Activated CD4-positive, alpha-beta T cell treated with anti-CD3 and anti-CD28 coated beads, Interleukin-2, amount 10 ng/mL, durations not matched to agents 7 days and 5 days (primary cell): ENCODE measurements around the gene TMEM233. TPM values are rescaled to one million over a fixed set of nuclear protein-coding genes. Genes with fewer than 3 reads are reported as not detected.
"Not testable (repeated sequence)": the region's sequence is repeated elsewhere in the genome, so short reads cannot be mapped to it uniquely, and the experiment has no call there.

ENCODE experiments used
- CTCF ChIA-PET: fragments of 350-600 bp; sonication (Branson Sonifier 250); formaldehyde crosslinking; loops from one replicate; lab custom pipeline; 2021; ENCODE audit warnings: antibody characterized with exemption; lab: Charles Lee
- POLR2A ChIA-PET: fragments of 350-600 bp; sonication (Branson Sonifier 250); formaldehyde crosslinking; loops from one replicate; lab custom pipeline; 2021; ENCODE audit warnings: antibody characterized with exemption; lab: Charles Lee
- DNase-seq: peaks from one replicate; pipeline ENCODE4 v3.0.0-alpha.2; 2020
- H3K27ac Mint-ChIP-seq: one replicate; pipeline ENCODE4 v1.8.0; 2021; ENCODE audit warnings: mild to moderate bottlenecking, moderate library complexity, mixed read lengths
- H3K27me3 Mint-ChIP-seq: one replicate; pipeline ENCODE4 v1.8.0; 2021; ENCODE audit warnings: mixed read lengths
- H3K36me3 Mint-ChIP-seq: one replicate; pipeline ENCODE4 v1.8.0; 2021; ENCODE audit warnings: low read depth, mixed read lengths
- H3K4me1 Mint-ChIP-seq: one replicate; pipeline ENCODE4 v1.8.0; 2021; ENCODE audit warnings: mixed read lengths
- H3K4me3 Mint-ChIP-seq: one replicate; pipeline ENCODE4 v1.8.0; 2021; ENCODE audit warnings: mild to moderate bottlenecking, moderate library complexity, mixed read lengths
- H3K9me3 Mint-ChIP-seq: one replicate; pipeline ENCODE4 v1.8.0; 2021; ENCODE audit warnings: mixed read lengths
- total RNA-seq, 2 experiments: library from RNA; stranded (reverse); gene quantifications; one replicate each; pipeline ENCODE4 v1.2.3, GENCODE V29; 2021

The TMEM233 gene
- total RNA-seq, 2 experiments from 2014 or later = not detected

DNA sequence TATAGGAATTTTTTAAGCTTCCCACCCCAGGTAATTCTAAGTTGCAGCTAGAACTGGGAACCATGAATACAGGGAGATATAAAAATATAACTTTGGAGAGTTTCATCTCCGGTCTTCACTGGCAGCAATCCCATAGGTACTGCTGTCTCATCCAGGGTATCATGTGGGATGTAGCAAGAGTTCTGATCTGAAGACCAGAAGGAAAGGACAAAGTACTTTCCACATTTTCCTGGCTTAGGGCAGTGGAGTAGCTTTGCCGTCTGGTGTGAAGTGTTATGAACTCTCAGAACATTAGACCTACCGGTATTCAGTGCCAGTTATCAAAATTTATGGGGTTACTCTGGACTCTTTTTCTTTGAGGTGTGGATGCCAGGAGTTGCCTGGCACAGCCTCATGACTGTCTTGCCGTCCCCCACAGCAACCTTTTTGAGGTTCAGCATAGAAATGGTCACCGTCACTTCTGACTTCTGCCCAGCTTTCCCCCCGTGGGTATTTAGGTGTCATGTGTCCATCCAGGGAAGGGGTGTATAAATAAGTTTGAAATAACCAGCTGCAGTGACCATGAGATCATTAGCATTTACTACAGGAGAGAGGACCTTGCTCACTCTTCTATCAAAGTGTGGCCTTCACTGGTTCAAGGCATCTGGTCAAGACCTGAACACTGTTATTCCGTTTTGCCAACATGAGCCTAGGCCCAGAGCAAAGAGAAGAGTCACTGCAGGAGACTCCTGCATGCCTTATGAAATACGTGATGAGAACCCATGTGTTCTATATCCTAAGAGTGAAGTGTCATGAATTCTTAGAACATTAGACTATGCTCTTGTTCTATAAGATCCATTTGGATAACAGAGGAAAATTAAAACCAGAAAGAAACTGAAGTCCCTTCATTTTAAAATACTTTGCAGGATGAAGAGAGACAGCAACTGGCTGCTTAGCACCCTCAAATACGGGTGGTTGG is 22.2 kb downstream of the TMEM233 start:
- DNase-seq = no peak
- ChIA-PET POLR2A (no interaction called here), CTCF (interaction anchor here (0.6 kb wide), 2 partner anchors 14 to 34 kb away, joined by 3 read pairs; no protein-coding TSS in a partner anchor)
- H3K9me3 Mint-ChIP-seq = peaks cover 10% of the 10 kb centered on the region
- peaks cover 2% of the 10 kb centered on the region for H3K36me3 Mint-ChIP-seq
- H3K4me1 Mint-ChIP-seq = no peaks in the 10 kb centered on the region
- H3K27ac Mint-ChIP-seq = no peak overlapping the region
- no peak overlapping the region for H3K4me3 Mint-ChIP-seq
- H3K27me3 Mint-ChIP-seq = no peaks in the 10 kb centered on the region

DNA sequence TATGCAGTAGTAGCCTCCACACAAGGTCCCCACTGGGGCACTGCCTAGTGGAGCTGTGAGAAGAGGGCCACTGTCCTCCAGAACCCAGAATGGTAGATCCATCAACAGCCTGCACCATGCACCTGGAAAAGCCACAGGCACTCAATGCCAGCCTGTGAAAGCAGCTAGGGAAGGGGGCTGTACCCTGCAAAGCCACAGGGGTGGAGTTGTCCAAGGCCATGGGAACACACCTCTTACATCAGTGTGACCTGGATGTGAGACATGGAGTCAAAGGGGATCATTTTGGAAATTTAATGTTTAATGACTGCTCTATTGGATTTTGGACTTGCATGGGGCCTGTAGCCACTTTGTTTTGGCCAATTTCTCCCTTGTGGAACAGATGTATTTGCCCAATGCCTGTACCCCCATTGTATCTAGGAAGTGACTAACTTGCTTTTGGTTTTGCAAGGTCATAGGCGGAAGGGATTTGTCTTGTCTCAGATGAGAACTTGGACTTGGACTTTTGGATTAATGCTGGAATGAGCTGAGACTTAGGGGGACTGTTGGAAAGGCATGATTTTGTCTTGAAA is 24.8 kb downstream of the TMEM233 start:
- DNase-seq, H3K4me1 Mint-ChIP-seq, POLR2A ChIA-PET, H3K4me3 Mint-ChIP-seq, H3K27ac Mint-ChIP-seq, CTCF ChIA-PET, H3K27me3 Mint-ChIP-seq, H3K36me3 Mint-ChIP-seq: not testable (repeated sequence)
- H3K9me3 Mint-ChIP-seq = peaks cover 10% of the 10 kb centered on the region

GRCh38 chr12:119620490-119620889 is 26.9 kb downstream of the TMEM233 start:
- ChIA-PET CTCF (no interaction called here), POLR2A (no interaction called here)
- DNase-seq = no peak
- Mint-ChIP-seq H3K4me1 (peaks cover 2% of the 10 kb centered on the region), H3K4me3 (no peak overlapping the region), H3K27ac (no peak overlapping the region), H3K36me3 (peaks cover 2% of the 10 kb centered on the region), H3K27me3 (peaks cover 11% of the 10 kb centered on the region), H3K9me3 (peaks cover 10% of the 10 kb centered on the region)

DNA sequence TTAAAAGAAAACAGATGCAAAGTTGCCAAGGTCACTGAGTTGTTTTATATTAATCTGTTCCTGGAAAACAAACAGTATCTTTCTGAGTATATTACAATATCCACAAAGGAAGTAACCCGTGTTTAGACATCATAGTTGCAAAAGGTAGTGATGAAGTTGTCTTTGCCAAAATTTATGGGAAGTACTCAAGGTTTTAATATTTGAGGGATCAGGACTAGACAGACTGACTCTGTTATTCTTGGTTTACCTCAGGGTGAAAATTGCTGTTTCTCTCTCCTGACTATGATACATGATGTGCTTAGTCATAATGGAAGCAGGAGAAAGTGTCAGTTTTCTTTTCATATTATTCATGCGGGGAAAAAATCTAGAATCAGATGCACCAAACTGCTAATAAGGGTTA is 28.3 kb downstream of the TMEM233 start:
- Mint-ChIP-seq H3K36me3 (peaks cover 2% of the 10 kb centered on the region), H3K4me3 (no peak overlapping the region), H3K4me1 (peaks cover 2% of the 10 kb centered on the region), H3K9me3 (peaks cover 10% of the 10 kb centered on the region), H3K27ac (no peak overlapping the region), H3K27me3 (peaks cover 11% of the 10 kb centered on the region)
- ChIA-PET POLR2A (no interaction called here), CTCF (no interaction called here)
- DNase-seq = no peak

DNA sequence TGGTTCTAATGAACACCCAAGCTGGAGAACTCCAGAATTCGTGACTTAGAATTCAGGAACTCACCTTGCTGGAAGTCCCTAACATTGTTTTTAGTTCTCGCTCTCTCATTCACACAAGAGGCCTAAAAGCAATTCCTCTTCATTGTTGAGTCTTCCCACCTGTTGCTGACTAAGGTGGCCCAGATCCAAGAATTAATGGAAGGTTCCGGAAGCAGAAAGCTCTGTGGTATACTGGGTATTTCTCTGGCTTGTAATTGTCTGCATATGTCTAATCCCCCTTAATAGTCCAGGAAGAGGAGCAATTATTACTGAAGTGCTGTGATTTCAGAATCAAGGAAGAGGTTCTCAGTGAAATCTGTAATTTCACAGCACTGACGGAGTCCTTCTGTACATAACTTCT is 31.4 kb downstream of the TMEM233 start:
- H3K27me3 Mint-ChIP-seq = peaks cover 11% of the 10 kb centered on the region
- no peak for DNase-seq
- no peaks in the 10 kb centered on the region for H3K36me3 Mint-ChIP-seq
- no peak overlapping the region for H3K27ac Mint-ChIP-seq
- no peak overlapping the region for H3K4me3 Mint-ChIP-seq
- peaks cover 2% of the 10 kb centered on the region for H3K4me1 Mint-ChIP-seq
- H3K9me3 Mint-ChIP-seq = peaks cover under 1% of the 10 kb centered on the region
- ChIA-PET CTCF (no interaction called here), POLR2A (no interaction called here)

- no peak for DNase-seq
- Mint-ChIP-seq H3K9me3 (no peaks in the 10 kb centered on the region), H3K4me1 (no peaks in the 10 kb centered on the region), H3K36me3 (no peaks in the 10 kb centered on the region), H3K27ac (no peak overlapping the region), H3K27me3 (peaks cover 8% of the 10 kb centered on the region), H3K4me3 (no peak overlapping the region)
- POLR2A ChIA-PET = no interaction called here
- CTCF ChIA-PET = interaction anchor here (0.5 kb wide), 1 partner anchor 14 kb away, joined by 4 read pairs; no protein-coding TSS in a partner anchor
These were observed 33.6 kb downstream of the TMEM233 start for GRCh38 chr12:119627019-119627643.

DNA sequence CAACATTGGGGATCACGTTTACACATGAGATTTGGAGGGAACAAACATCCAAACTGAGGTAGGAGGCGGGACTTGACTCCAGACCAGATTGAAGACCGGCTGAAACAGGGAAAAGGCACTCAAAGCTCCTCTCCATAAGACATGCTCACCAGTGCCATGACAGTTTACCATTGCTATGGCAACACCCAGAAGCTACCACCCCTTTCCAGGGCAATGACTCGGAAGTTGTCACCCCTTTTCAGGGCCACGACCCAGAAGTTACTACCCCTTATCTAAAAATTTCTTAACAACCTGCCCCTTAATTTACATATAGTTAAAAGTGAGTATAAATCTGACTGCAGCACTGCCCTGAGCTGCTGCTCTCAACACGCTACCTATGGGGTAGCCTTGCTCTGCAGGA is 34.1 kb downstream of the TMEM233 start:
- CTCF ChIA-PET = no interaction called here

DNA sequence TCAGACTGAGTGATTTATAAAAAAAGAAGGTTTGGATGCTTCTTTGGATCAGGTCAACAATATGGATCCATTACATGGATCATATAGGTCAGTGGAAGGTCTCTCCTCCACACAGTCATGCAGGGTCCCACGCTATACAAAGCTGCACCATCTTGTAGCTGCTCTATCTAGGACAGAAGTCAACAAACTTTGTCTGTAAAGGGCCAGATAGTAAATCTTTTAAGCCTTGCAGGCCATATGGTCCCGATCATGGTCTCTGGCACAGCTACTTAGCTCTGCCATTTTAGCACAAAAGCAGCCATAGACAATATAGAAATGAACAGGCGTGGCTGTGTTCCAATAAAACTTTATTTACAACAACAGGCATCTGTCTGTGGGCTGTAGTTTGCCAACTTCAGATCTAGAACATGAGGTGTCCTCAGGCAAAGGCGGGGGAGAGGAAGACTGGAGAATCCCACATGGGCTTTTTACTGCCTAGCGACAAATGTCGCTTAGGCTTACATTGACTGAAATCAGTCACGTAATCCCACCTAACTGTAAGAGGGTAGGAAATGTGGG is 36.7 kb downstream of the TMEM233 start:
- peaks cover 21% of the 10 kb centered on the region for H3K27me3 Mint-ChIP-seq
- no peaks in the 10 kb centered on the region for H3K36me3 Mint-ChIP-seq
- ChIA-PET CTCF (interaction anchor here (0.6 kb wide), 1 partner anchor 15 kb away, joined by 3 read pairs; no protein-coding TSS in a partner anchor), POLR2A (no interaction called here)
- H3K4me3 Mint-ChIP-seq = no peak overlapping the region
- H3K9me3 Mint-ChIP-seq = no peaks in the 10 kb centered on the region
- H3K4me1 Mint-ChIP-seq = no peaks in the 10 kb centered on the region
- DNase-seq = no peak
- H3K27ac Mint-ChIP-seq = no peak overlapping the region

More for the DNA sequence above, 34.1 kb downstream of the TMEM233 start:
- no peak overlapping the region for H3K27ac Mint-ChIP-seq
- no peaks in the 10 kb centered on the region for H3K4me1 Mint-ChIP-seq
- POLR2A ChIA-PET = no interaction called here
- H3K9me3 Mint-ChIP-seq = no peaks in the 10 kb centered on the region
- H3K4me3 Mint-ChIP-seq = no peak overlapping the region
- peaks cover 10% of the 10 kb centered on the region for H3K27me3 Mint-ChIP-seq
- no peaks in the 10 kb centered on the region for H3K36me3 Mint-ChIP-seq
- DNase-seq = no peak

- Mint-ChIP-seq H3K4me1 (no peaks in the 10 kb centered on the region), H3K27me3 (peaks cover 26% of the 10 kb centered on the region), H3K36me3 (no peaks in the 10 kb centered on the region), H3K27ac (no peak overlapping the region), H3K9me3 (no peaks in the 10 kb centered on the region), H3K4me3 (no peak overlapping the region)
- ChIA-PET POLR2A (no interaction called here), CTCF (no interaction called here)
- no peak for DNase-seq
These were observed 37.5 kb downstream of the TMEM233 start for GRCh38 chr12:119630962-119631550.

GRCh38 chr12:119631930-119632678 is 38.5 kb downstream of the TMEM233 start:
- Mint-ChIP-seq H3K4me3 (no peak overlapping the region), H3K27me3 (peaks cover 30% of the 10 kb centered on the region), H3K27ac (no peak overlapping the region), H3K36me3 (no peaks in the 10 kb centered on the region), H3K4me1 (no peaks in the 10 kb centered on the region), H3K9me3 (no peaks in the 10 kb centered on the region)
- no peak for DNase-seq
- ChIA-PET CTCF (interaction anchor here (0.6 kb wide), 1 partner anchor 132 kb away, joined by 4 read pairs; no protein-coding TSS in a partner anchor), POLR2A (no interaction called here)

- H3K27me3 Mint-ChIP-seq = peaks cover 30% of the 10 kb centered on the region
- ChIA-PET CTCF (no interaction called here), POLR2A (no interaction called here)
- no peak for DNase-seq
- H3K27ac Mint-ChIP-seq = no peak overlapping the region
- H3K36me3 Mint-ChIP-seq = no peaks in the 10 kb centered on the region
- H3K4me1 Mint-ChIP-seq = no peaks in the 10 kb centered on the region
- no peaks in the 10 kb centered on the region for H3K9me3 Mint-ChIP-seq
- H3K4me3 Mint-ChIP-seq = no peak overlapping the region
These were observed 41.2 kb downstream of the TMEM233 start for GRCh38 chr12:119634743-119635142.

GRCh38 chr12:119642986-119643385 is 49.4 kb downstream of the TMEM233 start:
- Mint-ChIP-seq H3K27me3 (peaks cover 3% of the 10 kb centered on the region), H3K4me1 (no peaks in the 10 kb centered on the region), H3K9me3 (no peaks in the 10 kb centered on the region), H3K4me3 (no peak overlapping the region), H3K36me3 (no peaks in the 10 kb centered on the region), H3K27ac (no peak overlapping the region)
- ChIA-PET POLR2A (no interaction called here), CTCF (interaction anchor here (1.3 kb wide), 1 partner anchor 13 kb away, joined by 4 read pairs; no protein-coding TSS in a partner anchor)
- DNase-seq = no peak
